ENCODE results near the gene UTS2. TPM values are rescaled to one million over a fixed set of nuclear protein-coding genes. Genes with fewer than 3 reads are reported as not detected.
A peak's percentile ranks its signal among the peaks of the same experiment; 100 is the strongest.

UTS2 gene
- total RNA-seq, 1 experiment from 2014 or later = not detected

DNA sequence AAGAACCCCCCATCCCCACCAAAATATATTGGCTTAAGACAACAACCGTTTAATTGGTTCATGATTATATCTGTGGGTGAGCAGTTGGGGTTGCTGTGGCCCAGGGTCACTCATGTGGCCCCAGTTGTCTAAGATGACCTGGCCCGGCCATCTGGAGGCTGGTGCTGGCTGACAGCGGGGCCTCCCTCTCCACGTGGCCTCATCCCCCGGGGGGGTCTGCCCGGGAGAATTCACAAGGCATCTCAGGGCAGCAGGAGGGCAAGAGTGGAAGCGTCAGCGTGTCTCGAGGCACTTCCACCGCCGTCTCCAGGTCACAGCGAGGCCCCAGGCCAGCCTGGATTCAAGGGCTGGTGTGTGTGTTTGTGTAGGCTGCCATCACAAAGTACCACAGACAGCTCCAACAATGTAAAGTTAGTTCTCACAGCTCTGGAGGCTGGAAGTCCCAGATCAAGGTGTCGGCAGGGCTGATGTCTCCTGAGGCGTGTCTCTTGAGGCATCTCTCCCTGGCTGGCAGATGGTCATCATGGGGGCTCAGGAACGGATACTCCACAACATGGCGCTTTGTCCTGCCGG lies 11.0 kb upstream of the UTS2 start:
- no peak for DNase-seq (ENCODE audit: low read depth)

DNA sequence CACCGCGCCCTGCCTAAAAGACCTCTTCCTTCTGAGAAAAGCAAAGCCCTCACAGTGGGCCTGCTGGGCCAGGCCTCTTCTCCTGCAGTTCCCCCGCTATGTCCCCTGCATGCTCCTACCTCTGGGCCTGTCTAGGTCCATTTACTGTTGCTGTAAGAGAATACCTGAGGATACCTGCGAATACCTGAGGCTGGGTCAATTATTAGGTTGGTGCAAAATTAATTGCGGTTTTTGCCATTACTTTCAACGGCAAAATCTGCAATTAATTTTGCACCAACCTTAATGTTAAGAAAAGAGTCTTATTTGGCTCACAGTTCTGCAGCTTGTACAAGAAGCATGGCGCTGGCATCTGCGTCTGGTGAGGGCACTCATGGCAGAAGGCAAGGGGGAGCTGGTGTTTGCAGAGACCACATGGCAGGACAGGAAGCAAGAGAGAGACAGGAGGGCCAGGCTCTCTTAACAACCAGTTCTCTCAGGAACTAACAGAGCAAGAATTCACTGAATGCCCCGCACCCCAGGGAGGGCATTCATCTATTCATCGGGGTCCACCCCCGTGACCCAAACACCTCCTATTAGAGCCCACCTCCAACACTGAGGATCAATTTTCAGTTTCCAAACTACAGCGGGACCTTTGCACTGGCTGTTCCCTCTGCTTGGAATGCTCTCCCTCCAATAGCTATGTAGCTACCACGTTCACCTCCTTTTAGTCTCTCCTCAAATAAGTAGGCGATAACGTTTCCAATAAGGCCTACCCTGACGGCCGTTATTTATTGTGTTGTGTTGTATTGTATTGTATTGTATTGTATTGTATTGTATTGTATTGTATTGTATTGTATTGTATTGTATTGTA lies 9.6 kb upstream of the UTS2 start:
- DNase-seq (ENCODE audit: low read depth) = no peak

DNA sequence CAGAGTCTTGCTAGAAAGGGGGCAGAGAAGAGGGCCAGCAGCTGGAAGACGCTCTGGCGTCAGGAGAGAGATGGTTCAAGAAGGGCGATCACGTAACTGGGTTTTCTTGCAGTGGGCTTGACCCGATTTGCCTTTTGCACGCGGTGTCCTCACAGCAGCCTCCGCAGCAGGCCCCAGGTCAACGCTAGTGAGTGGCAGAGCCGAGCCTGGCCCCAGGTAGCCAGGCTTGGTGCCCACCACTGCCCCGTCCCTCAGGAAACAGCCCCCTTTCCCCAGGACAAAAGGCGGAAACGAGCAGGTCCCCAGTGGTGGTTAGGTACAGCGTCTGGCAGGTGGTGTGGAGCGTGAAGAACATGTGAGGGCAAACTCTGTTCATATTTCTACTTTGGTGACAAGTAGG lies 8.6 kb upstream of the UTS2 start:
- DNase-seq (ENCODE audit: low read depth) = no peak

DNA sequence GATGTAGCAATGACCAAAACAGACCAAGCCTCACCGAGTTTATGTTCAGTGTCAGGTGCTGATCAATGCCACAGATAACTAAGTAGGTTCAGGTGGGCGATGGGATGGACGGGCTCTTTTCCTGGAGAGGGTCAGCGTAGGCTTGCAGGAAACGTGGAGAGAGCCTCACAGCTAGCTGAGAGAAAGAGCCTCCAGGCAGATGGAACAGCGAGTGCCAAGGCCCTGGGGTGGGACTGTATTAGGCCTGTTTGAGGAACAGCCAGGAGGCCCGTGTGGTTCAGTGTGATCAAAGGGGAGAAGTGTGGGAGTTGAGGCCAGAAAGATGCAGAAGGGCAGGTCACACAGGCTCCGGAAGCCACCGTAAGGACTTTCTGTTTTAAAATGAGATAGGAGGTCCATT lies 7.3 kb upstream of the UTS2 start:
- no peak for DNase-seq (ENCODE audit: low read depth)

DNA sequence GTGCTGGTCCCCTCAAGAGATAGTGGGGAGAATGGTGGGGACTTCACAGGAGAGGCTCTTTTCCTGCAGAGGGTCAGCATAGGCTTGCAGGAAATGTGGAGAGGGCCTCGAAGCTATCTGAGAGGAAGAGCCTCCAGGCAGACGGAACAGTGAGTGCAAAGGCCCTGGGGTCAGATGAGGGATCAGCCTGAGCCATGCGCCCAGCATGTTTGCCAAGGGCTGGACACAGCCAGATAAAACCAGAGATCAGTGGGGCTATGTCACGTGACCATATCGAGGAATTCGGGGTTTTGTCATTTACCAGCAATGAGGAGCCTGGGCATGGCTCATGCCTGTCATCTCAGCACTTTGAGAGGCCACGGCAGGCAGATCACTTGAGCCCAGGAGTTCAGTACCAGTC lies 6.5 kb upstream of the UTS2 start:
- DNase-seq (ENCODE audit: low read depth) = no peak

DNA sequence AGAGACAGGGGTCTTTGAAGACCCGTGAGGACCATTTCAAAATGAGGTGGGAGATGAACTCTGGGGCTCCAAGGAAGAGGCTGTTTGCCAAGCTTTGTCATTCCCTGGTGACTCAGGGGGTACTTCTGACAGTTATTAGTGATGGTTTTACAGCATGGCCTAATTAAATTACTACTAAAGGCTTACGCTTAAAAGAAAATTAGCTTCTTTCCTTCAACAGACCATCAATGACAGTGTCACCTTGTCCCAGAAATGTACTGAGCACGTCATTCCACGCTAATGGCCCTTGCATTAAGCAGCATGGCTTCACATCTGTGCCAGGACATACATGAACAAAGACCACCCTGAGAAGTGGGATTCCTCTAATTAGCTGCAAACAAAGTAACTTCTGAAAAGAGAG lies 5.1 kb upstream of the UTS2 start:
- DNase-seq (ENCODE audit: low read depth) = no peak

DNA sequence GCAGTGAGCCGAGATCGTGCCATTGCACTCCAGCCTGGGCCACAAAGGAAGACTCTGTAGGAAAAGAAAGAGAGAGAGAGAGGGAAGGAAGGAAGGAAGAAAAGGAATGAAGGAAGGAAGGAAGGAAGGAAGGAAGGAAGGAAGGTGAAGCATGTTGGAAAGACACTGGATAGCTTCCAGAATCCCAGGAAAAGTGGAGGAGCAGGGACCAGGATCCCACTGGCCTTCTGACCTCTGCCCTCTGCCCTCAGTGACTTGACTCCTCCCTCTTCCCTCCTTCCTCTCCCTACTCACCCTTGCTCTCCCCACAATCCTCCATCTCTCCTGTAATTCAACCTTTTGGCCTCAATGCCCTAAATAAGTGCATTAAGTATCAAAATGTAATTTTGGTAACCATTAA lies 4.1 kb upstream of the UTS2 start:
- DNase-seq (ENCODE audit: low read depth) = no peak

DNA sequence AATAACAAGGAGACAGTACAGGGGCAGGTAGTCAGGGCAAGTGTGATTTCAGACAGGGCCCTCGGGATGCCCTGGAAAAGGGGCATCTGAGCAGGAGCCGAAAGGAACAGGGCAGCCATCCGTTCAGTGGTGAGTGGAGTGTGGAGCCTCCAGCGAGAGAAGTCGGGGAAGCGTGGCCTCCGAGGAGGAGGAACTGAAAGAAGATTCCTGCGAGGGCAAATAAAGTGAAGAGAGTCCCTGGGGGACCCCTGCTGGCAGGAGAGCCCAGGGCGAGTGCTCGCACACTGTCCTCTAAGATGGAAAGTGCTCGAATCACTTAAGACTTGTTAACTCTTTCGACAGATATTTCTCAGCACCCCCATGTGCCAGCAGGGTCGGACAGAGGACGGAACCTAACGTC lies 3.5 kb upstream of the UTS2 start:
- no peak for DNase-seq (ENCODE audit: low read depth)

DNA sequence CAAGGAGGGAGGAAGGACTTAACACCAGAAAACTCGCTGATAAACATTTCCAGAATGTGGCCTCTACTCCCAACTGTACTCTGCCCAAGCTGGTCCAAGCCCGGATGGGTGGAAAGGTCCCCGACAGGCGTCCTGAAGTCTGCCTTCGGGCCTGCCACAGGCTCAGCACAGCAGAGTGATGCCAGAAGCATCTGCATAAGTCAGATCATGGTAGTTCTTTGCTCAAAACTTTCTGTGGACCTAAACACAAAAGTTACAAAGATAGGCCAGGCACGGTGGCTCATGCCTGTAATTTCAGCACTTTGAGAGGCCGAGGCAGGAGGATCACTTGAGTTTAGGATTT lies 790 bp upstream of the UTS2 start:
- no peak for DNase-seq (ENCODE audit: low read depth)

DNA sequence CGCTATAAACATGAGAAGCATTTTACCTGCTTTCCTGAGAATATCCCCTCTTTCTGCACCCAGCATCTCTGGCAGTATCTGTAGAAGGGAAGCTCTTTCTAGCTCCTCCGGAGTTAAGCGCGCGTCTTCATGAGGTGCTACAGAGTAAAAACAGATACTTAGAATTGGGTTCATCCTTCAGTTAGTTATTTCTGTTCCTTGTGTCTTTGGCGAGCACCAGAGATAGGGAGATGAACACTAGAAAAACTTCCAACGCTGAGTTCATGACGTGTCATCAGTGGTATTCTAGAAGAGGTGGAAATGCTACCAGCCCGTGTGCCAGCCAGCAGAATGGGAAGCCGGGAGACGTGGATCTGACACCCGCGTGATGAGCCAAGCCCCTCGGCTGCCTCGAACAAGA lies 2.1 kb downstream of the UTS2 start:
- DNase-seq (ENCODE audit: low read depth) = no peak

DNA sequence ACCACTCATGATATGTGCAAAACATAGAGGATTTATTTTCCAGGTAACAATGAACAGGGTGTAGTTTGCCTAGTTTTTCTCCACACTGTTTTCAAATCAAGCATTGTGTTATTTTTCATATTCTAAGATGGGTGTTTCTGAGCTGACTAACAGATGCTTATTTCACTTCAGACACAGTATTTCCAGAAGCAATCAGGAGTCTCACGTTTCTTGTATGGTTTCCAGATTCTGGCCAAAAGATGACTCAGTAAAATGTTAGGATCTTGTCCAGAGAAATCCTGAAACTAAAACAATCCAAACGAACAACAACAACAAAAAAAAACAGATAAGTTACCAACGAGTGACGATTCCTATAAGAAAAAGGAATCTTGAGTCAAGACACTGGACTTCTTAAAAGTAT lies 5.3 kb downstream of the UTS2 start:
- DNase-seq (ENCODE audit: low read depth) = peak; percentile 61

DNA sequence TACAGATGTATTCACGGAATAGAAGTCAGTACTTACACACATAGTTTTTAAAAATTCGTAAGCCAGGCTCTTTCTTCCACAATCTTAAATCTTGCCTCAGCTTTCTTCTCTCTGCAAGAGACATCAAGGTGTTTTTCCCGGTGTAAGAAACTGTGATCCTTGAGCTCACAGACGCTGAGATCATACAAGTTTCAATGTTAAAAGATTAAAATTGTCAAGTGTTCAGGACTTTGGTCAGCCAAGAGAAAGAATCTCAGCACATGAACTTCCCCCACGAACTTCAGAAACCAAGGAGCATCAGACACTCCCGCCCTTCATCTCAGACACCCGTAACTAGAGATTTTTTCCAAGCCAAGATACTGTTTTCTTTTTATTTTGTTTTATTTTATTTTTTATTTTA lies 6.2 kb downstream of the UTS2 start:
- no peak for DNase-seq (ENCODE audit: low read depth)

DNA sequence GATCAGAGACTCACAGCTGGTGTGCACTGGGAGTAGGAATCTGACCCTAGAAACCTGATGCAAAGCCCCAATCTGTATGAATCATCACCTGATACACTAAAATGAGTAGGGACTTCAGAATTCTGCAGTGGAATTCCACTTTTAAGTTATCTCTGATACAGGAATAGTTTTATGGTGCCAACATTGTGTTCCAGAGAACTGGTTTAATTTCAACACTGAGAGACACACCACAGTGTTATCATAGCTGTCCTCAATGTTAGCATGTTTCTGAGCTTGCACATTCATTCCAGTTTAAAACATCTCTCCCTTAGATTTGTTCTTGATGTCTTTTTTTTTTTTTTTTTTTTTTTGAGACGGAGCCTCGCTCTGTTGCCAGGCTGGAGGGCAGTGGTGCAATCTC lies 7.1 kb downstream of the UTS2 start:
- DNase-seq (ENCODE audit: low read depth) = no peak

DNA sequence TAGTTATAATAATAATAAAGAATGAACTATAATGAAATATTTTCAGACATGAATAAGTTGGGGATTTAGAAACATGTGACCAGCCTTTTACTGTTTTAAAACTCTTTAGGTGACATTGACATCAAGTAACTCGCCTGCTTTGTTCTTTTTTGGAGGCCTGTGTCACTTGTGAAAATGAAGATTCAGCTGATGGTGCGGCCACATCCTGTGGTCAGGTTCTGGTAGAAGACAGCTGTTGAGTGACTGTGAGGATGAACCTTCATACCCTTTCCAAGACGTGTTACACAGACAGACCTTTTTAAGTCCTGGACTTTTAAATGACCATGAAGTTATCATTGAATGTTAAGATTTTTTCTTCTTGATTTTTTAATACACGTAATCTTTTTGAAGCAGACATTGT lies 10.3 kb downstream of the UTS2 start:
- DNase-seq (ENCODE audit: low read depth) = no peak

DNA sequence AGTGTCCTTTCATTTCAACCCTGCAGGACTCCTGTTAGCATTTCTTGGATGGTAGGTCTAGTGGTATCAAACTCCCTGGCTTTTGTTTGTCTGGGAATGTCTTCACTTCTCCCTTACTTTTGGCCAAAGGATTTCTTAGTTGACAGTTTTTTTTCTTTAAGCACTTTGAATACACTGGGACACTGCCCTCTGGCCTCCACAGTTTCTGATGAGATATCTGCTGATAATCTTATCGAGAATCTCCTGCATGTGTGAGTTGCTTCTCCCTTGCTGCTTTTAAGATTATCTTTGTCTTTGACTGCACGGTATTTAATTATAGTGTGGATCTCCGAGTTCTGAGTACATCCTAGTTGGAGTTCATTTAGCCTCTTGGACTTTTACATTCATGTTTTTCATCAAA lies 13.3 kb downstream of the UTS2 start:
- no peak for DNase-seq (ENCODE audit: low read depth)

DNA sequence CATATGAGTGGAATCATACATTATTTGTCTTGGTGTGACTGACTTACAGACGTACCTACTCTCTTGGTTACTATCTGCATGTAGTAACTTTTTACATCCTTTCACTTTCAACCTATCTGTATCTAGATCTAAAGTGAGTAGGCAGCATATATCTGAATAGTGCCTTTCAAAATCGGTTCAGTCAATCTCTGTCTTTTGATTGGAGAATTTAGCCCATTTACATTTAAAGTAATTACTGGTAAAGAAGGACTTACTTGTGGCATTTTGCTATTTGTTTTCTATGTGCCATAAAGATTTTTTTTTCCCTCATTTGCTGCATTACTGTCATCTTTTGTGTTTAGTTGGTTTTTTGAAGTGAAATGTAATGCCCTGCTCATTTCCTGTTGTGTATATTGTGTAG lies 14.2 kb downstream of the UTS2 start:
- DNase-seq (ENCODE audit: low read depth) = no peak

DNA sequence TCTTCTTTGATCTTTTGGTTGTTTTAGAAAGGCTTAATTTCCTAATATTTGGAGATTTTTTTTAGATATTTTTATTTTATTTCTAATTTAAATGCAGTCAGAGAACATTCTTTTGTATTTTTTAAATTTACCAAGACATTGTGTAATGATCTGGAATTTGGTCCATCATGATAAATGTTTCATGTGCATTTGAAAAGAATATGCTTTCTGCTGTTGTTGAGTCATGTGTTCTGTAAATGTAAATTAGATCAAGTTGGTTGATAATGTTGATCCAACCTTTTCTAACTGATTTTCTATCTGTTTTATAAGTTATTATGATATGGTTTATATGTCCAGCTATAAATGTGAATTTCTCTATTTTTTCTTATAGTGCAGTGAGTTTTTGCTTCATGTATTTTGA lies 19.8 kb downstream of the UTS2 start:
- no peak for DNase-seq (ENCODE audit: low read depth)

DNA sequence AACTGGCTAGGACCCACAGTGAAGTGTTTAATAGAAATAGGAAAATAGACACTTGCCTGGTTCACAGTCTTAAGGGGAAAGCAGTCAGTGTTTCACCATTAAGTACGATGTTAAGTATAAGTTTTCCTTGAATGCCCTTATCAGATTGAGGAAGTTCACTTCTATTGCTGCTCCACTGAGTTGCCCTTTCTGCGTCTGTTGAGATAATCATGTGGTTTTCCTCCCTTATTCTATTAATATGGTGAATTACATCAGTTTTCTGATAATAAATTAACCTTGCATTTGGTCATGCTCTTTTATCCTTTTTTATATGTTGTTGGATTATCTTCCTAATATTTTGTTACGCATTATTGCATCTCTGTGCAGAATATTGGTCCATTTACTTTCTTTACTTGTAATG lies 21.4 kb downstream of the UTS2 start:
- no peak for DNase-seq (ENCODE audit: low read depth)

DNA sequence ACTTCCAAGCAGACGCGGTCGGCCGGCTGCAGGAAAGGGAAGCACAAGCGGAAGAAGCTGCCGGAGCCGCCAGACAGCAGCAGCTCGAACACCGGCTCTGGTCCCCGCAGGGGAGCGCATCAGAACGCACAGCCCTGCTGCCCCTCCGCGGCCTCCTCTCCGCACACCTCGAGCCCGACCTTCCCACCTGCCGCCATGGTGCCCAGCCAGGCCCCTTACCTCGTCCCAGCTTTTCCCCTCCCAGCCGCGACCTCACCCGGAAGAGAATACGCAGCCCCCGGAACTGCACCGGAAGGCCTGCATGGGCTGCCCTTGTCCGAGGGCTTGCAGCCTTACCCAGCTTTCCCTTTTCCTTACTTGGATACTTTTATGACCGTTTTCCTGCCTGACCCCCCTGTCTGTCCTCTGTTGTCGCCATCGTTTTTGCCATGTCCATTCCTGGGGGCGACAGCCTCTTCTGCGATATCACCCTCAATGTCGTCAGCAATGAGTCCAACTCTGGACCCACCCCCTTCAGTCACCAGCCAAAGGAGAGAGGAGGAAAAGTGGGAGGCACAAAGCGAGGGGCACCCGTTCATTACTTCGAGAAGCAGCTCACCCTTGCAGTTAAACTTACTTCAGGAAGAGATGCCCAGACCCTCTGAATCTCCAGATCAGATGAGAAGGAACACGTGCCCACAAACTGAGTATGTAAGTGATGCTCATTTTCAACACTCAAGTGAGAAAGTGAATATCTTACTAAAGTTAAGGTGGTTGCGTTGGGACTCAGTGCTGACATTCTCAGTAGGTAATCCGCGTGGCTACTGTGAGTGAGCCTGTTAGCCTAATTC lies 25.5 kb downstream of the UTS2 start:
- no peak for DNase-seq (ENCODE audit: low read depth)

DNA sequence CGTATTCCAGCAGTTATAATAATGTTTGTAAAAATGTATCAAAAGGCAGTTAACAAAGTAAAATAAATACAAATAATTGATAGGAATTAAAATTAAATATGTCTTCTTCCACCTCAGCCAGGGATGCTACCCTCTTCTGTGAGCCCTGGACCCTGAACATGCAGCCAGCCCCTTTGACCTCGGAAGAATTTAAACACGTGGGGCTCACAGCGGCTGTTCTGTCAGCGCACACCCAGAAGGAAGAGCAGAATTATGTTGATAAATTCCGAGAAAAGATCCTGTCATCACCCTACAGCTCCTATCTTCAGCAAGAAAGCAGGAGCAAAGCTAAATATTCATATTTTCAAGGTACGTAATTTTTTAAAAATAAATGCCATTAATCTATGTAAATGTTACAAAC lies 26.5 kb downstream of the UTS2 start:
- DNase-seq (ENCODE audit: low read depth) = no peak

DNA sequence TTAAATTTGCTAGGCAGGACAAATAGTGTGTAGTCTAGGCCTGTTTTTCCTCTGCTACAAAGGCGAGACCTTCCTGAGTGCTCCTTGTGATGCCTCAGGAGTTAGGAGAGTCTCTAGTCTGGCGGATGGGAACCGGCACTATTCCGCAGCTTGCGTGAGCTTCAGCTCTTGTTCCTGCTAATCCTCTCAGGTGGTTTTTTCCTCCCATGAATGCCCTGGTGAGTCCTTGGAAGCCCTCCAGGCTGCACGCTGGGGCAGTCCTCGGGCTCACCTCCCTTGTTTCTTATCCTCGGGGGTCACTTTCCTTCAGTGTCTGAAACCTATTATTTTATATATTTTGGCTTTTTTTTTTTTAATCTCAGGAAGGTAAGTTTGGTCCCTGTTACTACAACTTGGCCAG lies 28.2 kb downstream of the UTS2 start:
- DNase-seq (ENCODE audit: low read depth) = no peak

DNA sequence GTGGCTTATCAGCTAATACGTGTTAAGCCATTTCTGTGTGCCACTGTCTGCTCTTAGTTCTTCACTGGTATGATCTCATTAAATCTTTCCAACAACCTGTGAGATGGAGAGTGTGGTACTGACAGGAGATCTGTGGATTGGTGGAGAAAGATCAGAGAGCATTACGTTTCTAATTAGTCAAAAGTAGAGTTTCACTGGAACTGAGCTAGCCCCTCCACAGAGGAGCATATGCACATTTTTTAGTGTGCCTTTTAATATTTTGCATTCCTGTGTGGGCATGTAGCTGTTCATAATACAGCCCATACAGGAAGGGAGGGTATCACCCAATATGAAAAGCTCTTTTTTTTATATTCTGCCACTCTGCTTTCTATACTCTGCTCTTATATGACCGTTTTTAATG lies 31.6 kb downstream of the UTS2 start:
- no peak for DNase-seq (ENCODE audit: low read depth)

Data from RPMI7951 (cell line).